GM04504 (cell line): Measurements from ENCODE around the gene ADK.
"Not testable (repeated sequence)": the region's sequence is repeated elsewhere in the genome, so short reads cannot be mapped to it uniquely, and the experiment has no call there.

Experiments
- DNase-seq: peaks from one replicate; pipeline ENCODE4 v3.0.0-alpha.2; 2012; ENCODE audit warnings: low read depth

ADK gene

DNA sequence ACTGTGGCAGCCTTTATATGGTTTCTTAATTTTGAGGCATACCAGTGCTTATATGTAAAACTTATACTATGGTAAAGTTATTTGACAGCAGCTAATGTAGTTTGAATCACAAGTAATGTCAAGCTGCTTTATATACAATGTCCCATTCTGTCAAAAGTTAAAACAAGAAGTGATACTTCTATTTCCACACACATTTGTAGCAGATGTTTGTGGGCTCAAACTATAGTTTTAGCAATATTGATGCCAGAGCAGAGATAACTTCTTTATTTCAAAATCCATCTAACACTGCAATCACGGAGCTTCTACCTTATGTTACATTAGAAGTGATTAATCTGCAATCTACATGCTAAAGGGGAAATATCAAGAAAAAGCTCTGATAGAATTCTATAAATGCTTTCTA, 149.6 kb downstream of the ADK start:
- DNase-seq: no peak

DNA sequence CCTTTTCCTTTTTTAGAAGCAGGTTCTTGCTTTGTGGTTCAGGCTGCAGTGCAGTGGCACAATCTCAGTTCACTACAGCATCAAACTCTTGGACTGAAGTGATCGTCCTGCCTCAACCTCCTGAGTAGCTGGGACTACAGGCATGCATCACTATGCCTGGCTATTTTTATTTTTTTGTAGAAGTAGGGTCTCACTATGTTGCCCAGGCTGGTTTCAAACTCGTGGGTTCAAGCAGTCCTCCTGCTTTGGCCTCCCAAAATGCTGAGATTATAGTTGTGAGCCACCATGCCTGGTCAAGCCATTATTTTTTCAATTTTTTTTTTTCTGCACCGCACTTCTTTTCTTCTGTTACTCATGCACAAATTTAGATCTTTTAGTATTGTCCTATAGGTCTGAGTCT, 154.7 kb downstream of the ADK start:
- no peak for DNase-seq

DNA sequence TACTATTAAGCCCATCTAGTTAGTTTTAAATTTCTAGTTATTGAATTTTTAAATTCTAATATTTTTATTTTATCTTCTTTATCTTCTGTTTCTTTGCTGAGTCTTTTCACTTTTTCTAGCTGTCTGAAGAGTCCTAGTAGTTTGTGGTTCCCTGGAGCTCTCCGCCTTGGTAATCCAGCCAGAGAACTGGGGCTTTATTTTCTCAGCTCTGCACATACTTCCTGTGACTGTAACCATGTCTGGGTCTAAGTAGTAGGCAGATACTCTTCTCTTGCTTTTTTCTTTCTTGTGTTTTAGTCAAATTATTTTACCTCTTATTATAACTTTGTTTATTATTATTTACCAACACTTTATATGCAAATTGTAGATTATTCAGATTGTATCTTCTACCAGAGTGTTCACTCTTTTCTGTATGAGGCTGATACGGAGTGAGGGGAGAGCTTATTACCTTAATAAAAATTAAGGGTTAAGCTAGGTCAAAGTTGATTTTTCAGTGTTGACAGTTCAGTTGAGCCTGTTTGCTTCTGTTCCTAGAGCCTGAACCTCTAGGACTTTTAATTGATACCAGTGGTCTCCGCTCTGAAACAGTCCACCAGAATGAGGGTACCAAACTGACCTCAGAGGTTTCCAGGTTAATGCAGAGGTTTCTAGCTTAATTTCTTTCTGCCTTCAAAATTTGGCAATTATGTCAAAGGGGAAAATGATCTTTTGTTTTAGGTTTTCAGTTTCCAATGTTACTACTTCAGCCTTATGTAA, 155.4 kb downstream of the ADK start:
- no peak for DNase-seq

DNA sequence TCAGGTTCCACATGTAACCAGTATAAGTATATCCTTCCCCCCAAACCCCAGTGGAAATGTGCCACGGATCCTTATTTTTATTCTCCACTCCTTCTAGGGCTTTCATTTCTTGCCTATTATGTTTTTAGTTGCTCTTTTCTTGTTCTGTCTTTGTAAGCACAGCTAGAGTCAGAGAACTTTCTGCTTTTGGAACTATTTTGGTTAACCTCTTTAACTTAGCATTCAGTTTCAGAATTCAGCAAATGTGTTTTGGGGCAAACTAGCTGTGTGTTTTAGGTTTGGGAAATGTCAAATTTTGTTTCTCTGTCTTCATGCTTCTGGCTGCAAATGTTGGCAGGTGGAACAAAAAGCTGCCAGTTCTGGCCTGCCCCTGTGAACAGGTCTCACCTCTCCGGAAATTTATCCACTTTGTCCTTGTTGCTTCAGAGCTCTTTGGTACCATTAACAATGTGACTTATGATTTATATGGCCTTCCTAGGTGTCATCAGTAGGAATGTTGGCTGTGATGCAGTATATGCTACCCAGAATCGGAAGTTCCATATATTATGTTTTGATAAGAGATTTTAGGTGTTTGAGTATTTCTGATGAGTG, 156.1 kb downstream of the ADK start:
- DNase-seq: no peak

DNA sequence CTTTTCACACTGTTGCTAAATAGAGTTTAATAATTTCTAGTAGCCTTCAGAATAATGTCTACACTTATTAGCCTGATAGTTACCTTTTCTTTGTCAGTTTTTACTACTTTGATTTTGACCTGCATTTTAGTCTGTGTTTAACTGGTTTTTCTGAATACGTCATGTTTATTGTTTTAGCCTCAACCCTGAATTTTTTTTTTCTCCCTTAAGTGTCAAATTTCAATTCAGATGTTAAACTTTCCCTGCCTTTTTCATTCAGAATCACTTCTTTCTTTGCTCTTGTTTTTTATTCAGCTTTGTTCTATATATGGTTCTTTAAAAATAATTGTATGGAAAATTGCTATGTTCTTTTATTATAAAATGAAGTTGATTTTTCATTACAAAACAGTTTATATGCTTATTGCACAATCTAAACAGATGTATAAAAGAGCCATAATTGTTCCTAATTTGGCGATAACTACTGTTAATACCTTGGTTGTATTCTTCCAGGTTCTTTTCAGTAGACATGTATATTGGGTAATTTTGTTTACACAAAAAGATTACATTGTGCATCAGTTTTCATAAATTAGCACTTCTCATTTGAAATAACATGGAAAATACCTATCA, 159.7 kb downstream of the ADK start:
- no peak for DNase-seq

DNA sequence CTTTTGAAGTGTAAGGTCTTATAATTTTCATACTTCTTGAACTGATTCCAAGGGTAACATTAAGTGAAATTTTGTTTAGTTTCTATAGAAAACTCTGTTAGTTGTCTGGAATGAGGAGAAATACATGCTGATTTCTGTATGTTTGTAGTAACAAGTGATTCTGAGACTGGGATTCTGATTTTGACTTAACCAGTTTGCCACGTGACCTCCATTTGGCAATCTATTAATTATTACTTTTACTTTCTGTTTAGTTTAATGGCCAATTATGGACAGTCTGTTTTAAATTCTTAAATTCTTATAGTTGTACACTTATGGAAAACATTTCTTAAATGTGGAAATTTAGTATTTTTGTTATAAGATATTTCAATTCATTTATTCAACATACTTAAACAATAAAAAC, 163.1 kb downstream of the ADK start:
- DNase-seq: no peak

DNA sequence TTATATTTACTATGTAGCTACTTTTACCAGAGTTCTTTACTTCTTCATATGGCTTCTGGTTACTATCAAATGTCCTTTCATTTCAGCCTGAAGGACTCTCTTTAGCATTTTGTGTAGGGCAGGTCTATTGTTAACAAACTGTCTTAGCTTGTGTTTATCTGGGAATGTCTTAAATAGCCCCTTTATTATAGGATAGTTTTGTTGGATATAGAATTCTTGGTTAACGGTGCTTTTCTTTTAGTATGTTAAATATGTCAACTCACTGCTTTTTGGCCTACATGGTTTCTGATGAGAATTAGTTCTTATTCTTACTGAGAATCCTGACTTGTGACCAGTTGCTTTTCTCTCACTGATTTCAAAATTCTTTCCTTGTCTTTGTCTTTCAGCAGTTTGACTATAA, 169.0 kb downstream of the ADK start:
- no peak for DNase-seq

DNA sequence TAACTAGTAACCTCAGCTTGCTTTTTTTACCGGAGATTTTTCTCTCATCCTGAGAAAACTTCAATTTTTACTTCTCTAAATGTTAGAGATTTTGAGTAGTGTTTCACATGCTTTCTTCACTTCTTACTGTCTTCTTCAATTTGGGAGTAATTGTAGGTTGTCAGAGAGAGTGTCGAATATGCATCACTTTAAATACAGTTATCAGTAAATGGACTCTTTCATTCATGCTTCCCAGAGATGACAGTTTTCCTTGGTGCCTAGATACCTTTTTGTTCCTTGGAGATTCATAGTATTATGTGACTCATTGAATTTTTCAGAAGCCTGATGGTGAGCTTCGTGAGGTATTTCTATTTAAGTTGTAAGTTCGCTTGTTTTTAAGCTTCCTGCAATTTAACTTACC, 169.7 kb downstream of the ADK start:
- DNase-seq: no peak

DNA sequence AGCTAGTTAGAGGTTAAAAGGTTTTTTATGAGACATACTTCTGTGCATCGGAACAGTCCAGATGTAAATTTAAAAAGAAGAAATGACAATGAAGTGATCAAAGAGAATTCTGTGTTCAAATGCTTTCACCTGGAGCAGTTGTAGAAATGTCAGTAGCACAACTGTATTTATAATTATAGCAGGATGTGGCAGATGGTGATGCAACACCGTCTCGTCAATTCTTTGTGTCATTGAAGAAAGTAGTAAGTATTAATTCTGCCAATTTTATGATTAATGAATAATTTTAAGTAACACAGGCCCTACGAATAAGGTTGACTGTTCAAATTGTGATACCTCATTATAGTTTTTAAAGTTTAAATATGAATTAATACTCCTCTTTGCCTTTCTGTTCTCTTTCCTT, 171.1 kb downstream of the ADK start:
- no peak for DNase-seq

DNA sequence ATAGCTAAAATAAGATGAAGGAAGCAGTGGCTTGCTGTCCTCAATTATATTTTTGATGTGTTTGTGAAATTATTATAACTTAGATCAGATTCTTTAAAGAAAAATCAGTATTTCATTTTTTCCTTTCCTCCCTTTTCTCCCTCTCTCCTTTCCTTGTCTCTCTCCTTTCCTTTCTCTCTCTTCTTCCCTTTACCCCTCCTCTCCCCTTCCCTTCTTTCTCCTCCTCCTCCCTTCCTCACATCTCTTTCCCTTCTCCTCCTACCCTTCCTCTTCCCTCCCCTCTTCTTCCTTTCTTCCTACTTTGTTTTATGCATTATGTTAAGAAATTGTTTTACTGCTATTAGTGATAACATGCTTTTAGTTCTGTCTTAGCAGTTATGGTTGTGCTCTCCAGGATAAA, 171.5 kb downstream of the ADK start:
- no peak for DNase-seq

DNA sequence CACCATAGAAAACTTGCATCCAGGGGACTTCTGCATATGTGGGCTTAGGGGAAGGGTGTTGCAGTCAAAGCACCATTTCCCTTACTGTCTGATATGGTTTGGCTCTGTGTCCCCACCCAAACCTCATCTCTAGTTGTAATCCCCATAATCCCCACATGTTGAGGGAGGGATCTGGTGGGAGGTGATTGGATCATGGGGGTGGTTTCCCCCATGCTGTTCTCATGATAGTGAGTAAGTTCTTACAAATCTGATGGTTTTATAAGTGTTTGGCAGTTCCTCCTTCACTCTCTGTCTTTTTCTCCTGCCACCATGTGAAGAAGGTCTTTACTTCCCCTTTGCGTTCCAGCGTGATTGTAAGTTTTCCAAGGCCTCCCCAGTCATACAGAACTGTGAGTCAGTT, 177.4 kb downstream of the ADK start:
- DNase-seq: no peak

DNA sequence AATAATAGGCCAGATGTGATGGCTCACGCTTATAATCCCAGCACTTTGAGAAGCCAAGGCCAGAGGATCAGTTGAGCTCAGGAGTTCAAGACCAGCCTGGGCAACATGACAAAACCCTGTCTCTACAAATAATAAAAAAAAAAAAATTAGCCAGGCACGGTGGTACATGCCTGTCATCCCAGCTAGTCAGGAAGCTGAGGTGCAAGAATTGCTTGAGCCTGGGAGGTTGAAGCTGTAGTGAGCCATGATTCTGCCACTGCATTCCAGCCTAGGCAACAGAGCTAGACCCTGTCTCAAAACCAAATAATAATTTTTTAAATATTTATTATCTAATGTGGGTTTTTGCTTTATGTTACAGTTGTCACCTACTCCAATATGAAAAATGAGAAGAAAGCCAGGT, 178.9 kb downstream of the ADK start:
- DNase-seq: no peak

DNA sequence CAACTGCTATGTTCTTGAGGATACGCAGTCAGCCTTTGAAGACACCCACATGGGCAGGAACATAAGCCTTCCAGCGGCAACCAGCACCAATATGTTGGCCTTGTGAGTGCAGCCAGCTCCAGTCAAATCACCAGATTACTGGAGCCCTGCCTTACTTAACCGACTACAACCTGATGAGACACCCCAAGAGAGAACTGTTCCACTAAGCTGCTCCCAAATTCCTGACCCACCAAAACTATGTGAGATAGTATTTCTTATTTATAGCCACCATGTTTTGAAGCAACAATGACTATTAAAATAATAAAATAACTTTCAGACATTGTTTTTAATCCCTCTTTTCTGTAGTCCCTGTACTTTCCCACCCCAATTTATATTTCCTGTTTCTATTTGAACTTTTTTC, 179.6 kb downstream of the ADK start:
- DNase-seq: no peak

DNA sequence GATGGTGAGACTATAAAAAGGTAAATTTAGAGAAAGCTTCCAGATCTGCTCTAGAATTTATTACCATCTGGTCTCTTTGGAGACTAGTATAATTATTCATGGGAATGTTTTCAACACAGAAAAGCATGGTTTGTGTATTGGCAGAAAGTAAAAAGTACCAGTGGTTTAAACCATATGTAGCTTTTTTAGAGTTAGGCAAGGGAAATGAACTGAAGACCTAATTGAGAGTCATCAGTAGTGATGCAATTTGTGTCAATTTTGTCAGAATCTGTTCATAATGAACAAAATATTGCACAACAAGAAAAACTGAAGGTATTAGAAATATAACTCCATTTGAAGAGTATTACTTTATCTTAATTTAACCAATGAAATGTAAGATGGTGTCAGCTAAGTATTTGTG, 181.4 kb downstream of the ADK start:
- DNase-seq: peak; percentile 61

DNA sequence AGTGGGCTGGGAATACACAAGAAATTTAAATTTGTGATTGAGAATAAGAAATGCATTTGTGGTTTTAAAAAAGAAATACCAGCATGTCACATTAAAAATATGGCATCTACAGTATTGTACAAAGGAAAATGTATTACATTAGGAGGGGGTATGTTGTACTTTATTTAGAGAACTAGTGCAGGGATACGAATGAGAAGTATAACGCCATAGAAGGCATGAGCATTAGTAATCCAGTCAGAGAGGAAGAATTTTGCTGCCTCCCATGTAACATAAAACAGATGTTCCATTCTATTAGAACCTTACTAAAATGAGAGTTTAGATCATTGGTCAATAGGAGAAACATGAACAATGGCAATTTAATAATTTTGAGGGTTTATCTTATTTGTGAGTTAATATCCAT, 182.2 kb downstream of the ADK start:
- DNase-seq: peak; percentile 68

DNA sequence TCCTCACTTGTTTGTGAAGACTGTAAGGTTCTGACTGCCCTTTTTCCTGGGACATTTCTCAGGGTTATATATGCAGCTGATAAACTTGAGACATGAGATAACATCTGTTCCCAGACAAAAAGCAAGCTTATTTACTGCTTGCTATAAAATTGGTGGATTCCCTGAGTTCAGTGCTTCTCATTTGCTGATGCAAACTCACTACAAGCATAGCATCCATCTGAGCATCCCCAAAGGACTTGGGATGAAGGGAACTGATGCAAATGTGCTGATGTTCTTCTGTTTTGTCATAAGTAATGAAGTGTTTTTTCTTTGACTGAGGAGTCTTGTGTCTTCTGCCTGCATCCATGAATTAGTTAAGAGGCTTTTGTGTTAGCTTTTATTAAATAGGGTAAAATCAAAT, 183.2 kb downstream of the ADK start:
- no peak for DNase-seq

DNA sequence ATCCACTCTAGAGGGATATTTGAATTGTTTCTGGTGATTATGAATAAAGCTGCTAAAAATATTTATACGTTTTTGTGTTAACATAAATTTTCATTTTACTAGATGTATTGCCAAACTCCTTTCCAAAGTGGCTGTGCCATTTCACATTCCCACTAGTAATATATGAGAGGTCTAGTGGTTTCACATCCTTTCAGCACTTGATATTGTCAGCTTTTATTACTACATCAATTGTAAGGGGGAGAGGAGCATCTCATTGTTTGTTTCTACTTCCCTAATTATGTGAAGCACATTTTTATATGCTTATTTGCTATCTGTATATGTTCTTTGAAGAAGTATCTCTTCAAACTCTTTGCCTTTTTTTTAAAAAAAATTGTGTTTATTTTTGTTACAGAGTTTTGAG, 184.5 kb downstream of the ADK start:
- DNase-seq: no peak

DNA sequence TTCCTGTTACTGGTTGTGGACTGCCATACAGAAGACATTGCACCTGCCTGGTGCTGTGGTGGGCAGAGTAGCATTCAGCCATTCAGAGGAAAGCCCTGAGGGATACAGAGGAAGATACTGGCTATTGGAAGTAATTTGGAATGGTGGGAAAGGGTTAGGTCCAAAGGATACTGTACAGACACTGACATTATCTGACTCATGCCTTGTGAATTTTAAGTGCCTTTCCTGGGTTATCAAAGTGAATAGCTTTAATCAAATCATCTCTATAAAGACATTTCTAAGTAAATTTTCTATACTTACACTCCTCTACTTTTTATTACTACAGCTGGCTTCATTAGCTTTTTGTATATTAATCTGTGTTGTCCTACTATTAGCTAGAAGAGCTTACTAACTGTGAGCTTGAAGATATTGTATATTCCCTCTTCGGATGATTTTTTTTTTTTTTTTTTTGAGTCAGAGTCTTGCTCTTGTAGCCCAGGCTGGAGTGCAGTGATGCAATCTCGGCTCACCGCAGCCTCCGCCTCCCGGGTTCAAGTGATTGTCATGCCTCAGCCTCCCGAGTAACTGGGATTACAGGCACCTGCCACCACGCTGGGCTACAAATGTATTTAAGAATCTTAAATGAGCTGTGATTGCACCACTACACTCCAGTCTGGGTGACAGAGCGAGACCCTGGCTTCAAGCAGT, 186.5 kb downstream of the ADK start:
- DNase-seq: no peak

DNA sequence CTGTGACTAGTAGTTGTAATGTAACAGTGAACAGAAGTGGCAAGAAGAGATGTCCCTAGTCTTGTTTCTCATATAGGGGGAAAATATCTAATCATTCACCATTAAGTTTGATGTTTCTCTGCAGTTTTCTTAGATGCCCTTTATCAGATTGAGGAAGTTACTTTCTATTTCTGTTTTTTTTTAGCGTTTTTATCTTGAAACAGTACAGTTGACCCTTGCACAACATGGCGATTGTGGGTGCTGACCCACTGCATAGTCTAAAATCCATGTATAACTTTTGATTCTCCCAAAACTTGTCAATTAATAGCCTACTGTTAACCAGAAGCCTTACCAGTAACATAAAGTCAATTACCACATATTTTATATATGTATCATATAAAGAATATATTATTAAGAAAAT, 192.0 kb downstream of the ADK start:
- no peak for DNase-seq

DNA sequence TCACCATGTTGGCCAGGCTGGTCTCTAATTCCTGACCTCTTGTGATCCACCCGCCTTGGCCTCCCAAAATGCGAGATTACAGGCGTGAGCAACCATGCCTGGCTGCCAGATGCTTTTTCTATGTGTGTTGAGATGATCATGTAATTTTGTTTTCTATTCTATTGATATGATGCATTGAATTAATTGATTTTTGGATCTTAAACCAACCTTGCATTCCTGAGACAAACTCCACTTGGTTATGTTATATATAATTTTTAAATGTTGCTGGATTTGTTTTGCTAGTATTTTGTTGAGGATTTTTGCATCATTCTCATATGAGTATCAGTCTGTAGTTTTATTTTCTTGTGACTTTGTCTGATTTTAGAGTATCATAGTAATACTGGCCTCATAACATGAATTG, 192.8 kb downstream of the ADK start:
- DNase-seq: no peak

DNA sequence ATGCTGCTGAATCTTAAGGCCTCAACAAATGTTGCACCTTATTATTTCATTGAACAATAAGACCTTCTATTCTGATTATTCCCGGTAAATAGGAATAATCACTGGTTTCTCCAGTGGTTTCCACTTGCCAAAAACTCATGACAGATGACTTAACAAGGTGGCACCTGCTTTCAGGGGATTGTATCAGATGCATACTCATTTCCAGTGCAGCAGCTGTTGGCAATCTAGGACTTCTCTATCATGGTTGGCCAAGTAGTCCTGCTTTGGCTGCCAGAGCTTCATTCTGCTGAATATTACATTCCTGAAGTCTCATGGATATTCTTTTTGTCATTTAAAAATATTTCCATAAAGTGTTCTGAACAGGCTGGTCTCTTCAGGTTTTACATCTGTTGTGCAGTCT, 193.3 kb downstream of the ADK start:
- DNase-seq: no peak

DNA sequence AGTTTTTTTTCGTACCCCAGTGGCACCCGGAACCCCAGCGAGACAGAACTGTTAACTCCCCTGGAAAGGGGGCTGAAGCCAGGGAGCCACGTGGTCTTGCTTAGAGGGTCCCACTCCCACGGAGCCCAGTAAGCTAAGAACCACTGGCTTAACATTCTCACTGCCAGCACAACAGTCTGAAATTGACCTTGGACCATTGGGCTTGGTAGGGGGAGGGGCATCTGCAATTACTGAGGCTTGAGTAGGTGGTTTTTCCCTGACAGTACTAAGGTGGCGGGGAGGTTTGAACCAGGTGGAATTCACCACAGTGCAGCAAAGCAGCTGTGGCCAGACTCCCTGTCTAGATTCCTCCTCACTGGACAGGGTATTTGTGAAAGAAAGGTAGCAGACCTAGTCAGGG, 196.5 kb downstream of the ADK start:
- no peak for DNase-seq

DNA sequence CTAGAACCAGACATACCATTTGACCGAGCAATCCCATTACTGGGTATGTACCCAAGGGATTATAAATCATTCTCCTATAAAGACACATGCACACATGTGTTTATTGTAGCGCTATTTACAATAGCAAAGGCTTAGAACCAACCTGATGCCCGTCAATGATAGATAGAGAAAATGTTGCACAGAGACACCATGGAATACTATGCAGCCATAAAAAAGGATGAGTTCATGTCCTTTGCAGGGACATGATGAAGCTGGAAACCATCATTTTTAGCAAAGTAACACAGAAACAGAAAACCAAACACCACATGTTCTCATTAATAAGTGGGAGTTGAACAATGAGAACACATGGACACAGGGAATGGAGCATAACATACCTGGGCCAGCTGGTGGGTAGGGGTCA, 202.0 kb downstream of the ADK start:
- DNase-seq: not testable (repeated sequence)
